Measurements from ENCODE around the gene GABRG3.

GABRG3 gene

GRCh38 chr15:27057904-27058645 lies 87.1 kb downstream of the GABRG3 start:
- DNase-seq: no peak
- in situ Hi-C loops (cut with MboI; ENCODE audit: low pct_unique_long_range_greater_than_20kb, low sequenced_read_pairs): no loop called here

- in situ Hi-C loops (cut with MboI; ENCODE audit: low pct_unique_long_range_greater_than_20kb, low sequenced_read_pairs): no loop called here
- DNase-seq: no peak
These were observed 88.0 kb downstream of the GABRG3 start for GRCh38 chr15:27058939-27059338.

GRCh38 chr15:27059610-27060202 lies 88.7 kb downstream of the GABRG3 start:
- in situ Hi-C loops (cut with MboI; ENCODE audit: low pct_unique_long_range_greater_than_20kb, low sequenced_read_pairs): no loop called here
- DNase-seq: peak; percentile 70

- in situ Hi-C loops (cut with MboI; ENCODE audit: low pct_unique_long_range_greater_than_20kb, low sequenced_read_pairs): no loop called here
- DNase-seq: no peak
These were observed 90.8 kb downstream of the GABRG3 start for GRCh38 chr15:27061739-27062138.

GRCh38 chr15:27062951-27063350 lies 92.0 kb downstream of the GABRG3 start:
- in situ Hi-C loops (cut with MboI; ENCODE audit: low pct_unique_long_range_greater_than_20kb, low sequenced_read_pairs): no loop called here
- no peak for DNase-seq

GRCh38 chr15:27064080-27064479 lies 93.1 kb downstream of the GABRG3 start:
- in situ Hi-C loops (cut with MboI; ENCODE audit: low pct_unique_long_range_greater_than_20kb, low sequenced_read_pairs): no loop called here
- no peak for DNase-seq

DNA sequence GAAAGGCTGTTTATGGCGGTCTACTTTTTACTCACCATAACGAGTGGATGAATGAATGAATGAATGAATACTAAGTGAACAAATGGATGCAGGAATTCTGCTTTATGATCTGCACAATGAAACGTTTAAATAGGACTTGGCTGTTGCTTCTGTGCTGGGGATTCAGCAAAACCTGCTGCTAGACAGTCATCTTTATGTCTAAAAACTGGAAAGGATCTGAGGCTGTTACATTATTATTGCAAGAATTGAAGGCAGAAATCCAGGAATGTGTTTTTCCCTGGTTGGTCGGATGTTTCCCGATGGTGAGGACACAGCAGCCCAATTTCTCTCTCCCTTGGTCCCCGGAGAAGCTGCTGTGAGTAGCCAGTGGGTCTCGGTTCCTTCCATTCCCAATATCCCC lies 94.2 kb downstream of the GABRG3 start:
- no peak for DNase-seq
- in situ Hi-C loops (cut with MboI; ENCODE audit: low pct_unique_long_range_greater_than_20kb, low sequenced_read_pairs): no loop called here

DNA sequence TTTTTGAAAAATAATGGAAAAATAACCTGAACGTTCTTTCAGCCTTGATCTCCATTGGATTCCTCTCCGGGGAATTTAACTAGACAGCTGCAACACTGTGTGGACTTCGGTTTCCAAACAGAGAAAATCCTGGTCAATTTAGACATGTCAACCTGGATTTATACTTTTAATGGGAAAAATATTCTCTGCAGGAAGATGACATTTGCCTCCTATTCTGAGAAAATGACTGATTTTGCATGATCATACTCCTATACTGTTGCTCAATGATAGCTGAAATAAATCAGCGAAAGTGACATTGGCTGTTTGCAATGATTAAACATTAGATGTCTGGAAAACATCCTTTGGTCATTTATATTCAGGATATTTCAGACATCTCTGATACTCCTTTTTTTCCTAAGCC lies 94.8 kb downstream of the GABRG3 start:
- in situ Hi-C loops (cut with MboI; ENCODE audit: low pct_unique_long_range_greater_than_20kb, low sequenced_read_pairs): no loop called here
- DNase-seq: no peak

- DNase-seq: no peak
- in situ Hi-C loops (cut with MboI; ENCODE audit: low pct_unique_long_range_greater_than_20kb, low sequenced_read_pairs): no loop called here
These were observed 95.5 kb downstream of the GABRG3 start for GRCh38 chr15:27066446-27066845.

DNA sequence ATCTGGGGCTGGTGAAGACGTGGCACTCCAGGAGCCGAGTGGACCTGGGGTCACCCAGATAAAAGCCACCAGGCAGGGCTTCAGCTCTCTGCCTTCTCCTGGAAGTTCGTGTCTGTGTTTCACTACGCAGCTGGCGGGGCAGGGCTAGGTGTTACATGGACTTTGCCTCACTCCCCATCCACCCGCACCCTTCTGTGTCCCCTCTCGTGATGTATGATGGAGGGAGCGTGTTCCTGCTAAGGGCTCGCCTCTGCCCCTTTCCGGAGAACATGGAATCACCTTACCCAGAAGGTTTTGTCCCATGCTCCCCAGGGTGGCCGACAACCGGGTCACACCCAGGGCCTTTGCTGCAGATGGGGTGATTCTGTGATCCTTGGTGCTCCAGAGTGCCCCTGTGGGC lies 96.2 kb downstream of the GABRG3 start:
- in situ Hi-C loops (cut with MboI; ENCODE audit: low pct_unique_long_range_greater_than_20kb, low sequenced_read_pairs): no loop called here
- DNase-seq: no peak

DNA sequence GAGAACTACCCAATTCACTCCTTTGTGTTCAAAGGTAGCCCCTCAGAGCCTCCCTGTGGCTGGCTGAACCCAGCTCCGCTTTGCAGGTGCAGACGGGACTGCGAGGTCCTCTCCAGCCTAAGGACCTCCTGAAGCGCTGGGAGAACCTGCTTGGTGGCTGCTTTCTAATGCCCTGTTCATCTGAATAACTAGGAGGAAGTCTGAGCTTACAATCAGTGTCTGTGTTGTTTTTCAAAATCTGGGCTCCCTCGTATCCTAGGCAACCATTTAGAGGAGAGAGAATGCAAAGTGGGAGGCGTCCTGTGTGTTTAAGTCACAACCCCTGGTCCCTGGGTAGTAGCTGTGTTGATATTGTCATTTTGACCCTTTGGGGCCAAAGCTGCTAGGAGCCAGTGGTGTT lies 99.9 kb downstream of the GABRG3 start:
- in situ Hi-C loops (cut with MboI; ENCODE audit: low pct_unique_long_range_greater_than_20kb, low sequenced_read_pairs): no loop called here
- DNase-seq: no peak

DNA sequence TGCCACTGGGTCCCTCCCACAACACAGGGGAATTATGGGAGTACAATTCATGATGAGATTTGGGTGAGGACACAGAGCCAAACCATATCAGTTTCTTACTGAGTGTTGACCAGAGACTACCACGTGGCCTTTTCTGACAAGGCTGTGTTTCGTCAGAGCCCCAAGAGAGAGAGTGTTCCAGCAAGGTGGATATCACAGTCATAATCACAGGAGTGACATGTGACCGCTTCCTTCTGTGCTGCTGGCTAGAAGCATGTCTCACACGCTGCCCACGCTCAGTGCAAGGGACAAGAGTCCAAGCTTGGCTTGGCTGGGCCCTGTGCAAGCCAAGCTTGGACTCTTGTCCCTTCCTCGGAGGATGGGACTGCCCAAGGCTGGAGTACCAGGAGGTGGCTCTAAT lies 103.2 kb downstream of the GABRG3 start:
- DNase-seq: no peak
- in situ Hi-C loops (cut with MboI; ENCODE audit: low pct_unique_long_range_greater_than_20kb, low sequenced_read_pairs): no loop called here

- in situ Hi-C loops (cut with MboI; ENCODE audit: low pct_unique_long_range_greater_than_20kb, low sequenced_read_pairs): no loop called here
- DNase-seq: no peak
These were observed 106.8 kb downstream of the GABRG3 start for GRCh38 chr15:27077790-27078189.

DNA sequence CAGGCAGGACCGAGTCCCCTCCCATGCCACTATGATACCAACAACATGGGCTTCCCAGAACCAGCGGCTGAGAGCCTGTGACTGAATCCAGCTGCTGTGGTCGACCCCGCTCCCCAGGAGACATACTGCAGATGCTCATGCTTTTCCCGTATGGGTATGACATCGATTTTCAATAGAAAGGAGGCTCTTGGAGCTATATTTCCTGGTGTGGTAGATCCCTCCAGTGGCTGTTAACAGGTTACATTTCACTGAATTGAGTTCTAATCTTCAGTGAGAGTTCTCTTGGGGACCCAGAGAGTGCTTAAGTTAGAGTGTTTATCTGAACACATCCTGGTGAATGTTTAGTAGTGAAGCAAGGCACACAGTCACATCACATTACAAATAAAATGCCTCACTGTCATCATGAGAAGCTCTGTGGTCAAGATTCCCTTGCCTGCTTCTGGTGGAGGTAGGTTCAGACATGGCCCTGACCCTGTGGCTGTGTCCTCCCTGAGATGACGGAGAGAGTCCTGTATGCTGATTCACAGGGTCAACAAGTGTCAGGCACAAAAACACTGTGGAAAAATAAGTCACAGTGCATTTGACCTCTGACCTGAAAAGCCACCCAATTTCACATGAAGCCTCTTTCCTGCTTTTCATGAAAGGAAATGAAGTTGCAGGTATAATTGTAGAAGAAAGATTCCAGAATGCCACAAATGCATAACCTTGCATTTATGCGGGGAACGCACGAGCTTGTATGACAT lies 110.9 kb downstream of the GABRG3 start:
- no peak for DNase-seq
- in situ Hi-C loops (cut with MboI; ENCODE audit: low pct_unique_long_range_greater_than_20kb, low sequenced_read_pairs): no loop called here

- DNase-seq: no peak
- in situ Hi-C loops (cut with MboI; ENCODE audit: low pct_unique_long_range_greater_than_20kb, low sequenced_read_pairs): no loop called here
These were observed 111.5 kb downstream of the GABRG3 start for GRCh38 chr15:27082526-27082925.

DNA sequence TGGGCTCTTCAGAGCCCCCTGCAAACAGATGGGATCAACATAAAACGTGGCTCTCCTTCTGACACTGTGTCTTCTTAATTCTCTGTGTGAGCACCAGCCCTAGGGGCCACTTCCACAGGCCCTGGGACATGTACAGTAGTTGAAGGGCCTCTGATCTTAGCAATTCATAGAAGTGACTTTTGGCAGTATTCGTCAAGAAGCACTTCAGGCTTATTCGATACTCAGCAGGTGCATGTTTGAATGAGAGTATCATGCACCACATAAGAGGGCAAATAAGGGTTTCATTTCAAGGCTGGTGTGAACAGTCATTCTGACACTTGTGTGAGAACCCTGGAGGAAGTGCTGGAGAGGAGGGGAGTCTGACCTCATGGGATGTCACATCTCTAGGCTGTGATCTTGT lies 113.9 kb downstream of the GABRG3 start:
- no peak for DNase-seq
- in situ Hi-C loops (cut with MboI; ENCODE audit: low pct_unique_long_range_greater_than_20kb, low sequenced_read_pairs): no loop called here

DNA sequence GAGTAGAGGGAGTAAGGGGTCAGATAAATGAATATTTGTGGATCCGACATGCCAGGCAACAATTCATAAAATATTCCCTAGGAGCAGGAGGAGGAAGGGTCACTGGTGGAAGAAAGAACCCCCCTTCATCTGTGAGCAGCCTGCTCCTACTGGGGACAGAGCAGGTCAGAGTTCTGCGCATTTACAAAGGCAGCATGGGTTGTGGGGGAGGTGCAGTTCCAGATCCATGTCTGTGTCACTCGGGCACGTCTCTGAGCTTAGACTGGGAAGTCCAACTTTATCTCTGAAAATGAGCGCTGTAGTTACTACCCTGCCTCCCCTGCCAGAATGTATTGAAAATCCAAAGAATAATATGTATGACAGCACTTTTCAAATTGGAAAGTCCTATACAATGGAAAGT lies 115.2 kb downstream of the GABRG3 start:
- no peak for DNase-seq
- in situ Hi-C loops (cut with MboI; ENCODE audit: low pct_unique_long_range_greater_than_20kb, low sequenced_read_pairs): no loop called here

DNA sequence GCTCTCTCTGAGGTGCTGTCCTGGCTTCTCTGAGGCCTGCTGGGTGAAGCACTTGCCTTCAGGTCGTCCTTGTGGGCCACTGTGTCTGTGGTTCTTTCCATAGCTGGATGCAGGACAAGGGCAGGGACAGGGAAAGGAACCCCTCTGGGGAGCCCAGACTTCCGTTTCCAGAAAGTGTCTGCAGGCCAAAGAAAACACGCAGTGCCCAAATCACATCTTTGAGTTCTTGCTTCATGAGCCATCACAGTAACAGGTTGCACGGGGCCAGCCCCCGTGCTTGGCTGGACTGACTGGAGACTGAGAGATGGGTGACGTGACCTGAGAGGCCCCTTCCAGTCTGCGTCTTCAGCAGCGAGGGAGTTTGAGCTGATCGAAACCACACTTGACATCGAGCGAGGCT lies 115.8 kb downstream of the GABRG3 start:
- no peak for DNase-seq
- in situ Hi-C loops (cut with MboI; ENCODE audit: low pct_unique_long_range_greater_than_20kb, low sequenced_read_pairs): no loop called here

DNA sequence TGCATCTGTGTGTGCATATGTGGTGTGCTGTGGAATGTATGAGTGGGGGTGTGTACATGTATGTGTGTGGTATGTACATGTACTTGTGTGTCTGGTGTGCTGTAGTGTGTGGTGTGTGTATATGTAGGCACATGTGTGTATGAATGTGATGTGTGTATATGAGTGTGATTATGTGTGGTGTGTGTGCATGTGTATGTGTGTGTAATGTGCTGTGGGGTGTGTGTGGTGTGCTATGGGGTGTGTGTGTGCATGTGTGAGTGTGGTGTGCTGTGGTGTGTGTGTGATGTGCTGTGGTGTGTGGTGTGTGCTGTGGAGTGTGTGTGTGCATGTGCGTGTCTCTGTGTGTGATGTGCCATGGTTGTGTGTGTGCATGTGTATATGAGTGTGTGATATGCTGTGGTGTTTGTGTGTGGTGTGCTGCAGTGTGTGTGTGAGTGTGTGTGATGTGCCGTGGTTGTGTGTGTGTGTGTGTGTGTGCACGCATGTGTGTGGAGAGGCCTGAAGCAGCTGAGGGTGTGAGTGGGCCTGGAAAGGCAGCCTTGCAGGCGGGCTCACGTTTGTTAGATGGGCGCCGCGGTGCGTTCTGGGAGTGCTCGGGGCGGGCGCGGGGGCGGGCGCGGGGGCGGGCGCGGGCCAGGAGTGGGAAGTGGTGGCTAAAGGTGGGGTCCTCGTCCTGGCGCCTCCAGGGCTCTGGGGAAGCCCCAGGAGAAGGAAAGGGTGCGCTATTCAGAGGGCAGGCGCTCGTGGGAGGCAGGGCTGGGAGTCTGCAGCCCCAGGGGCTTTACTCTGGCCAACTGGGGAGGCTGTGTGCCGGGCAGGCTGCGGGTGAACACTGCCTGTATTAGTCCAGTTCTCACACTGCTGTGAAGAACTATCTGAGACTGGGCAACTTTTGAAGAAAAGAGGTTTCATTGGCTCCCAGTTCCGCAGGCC lies 116.9 kb downstream of the GABRG3 start:
- in situ Hi-C loops (cut with MboI; ENCODE audit: low pct_unique_long_range_greater_than_20kb, low sequenced_read_pairs): no loop called here
- DNase-seq: no peak

Data from KBM-7 (cell line).